Right hindlimb (tissue), 1 donor: ENCODE results near the gene GOSR2.
A peak's percentile ranks its signal among the peaks of the same experiment; 100 is the strongest.

Experiments used
- DNase-seq: peaks from one replicate; pipeline ENCODE4 v3.0.0-alpha.2; 2018

GOSR2 gene

GRCh38 chr17:46922804-46923635 lies at the start of gene GOSR2:
TSS of gene GOSR2 (plus strand) at chr17:46923160. CDS start at chr17:46923193, 33 bp downstream.
- peak; percentile 96 for DNase-seq

DNA sequence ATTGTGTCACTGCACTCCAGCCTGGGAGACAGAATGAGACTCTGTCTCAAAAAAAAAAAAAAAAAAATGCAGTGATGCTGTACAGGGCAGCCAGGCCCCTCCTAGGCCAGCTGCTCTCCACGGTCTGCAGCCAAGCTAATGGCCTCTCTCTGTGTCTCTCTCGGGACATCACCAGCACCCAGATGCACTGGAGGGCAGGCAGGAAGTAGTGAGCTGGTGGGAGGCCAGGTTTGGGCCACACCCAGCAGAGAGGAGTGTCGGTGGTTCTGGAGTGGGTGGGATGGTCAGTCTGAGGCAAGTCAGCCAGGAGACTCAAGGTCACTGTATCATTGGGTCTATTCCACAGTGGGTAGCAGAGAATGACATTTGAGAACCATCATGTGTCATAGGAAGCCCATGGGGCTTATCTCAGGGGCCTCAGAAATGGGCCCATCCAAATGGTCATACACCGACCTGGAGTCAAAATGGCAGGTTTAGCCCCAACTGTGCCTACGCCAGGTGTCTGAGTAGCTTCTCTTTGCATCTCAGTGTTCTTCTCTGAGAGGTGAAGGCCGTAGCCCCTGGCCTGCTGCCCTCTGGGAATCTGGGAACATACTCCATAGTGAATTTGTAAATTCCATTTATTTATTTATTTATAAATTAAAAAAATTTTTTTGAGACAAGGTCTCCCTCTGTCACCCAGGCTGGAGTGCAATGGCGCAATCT lies 48.9 kb upstream of the GOSR2 start:
- no peak for DNase-seq

DNA sequence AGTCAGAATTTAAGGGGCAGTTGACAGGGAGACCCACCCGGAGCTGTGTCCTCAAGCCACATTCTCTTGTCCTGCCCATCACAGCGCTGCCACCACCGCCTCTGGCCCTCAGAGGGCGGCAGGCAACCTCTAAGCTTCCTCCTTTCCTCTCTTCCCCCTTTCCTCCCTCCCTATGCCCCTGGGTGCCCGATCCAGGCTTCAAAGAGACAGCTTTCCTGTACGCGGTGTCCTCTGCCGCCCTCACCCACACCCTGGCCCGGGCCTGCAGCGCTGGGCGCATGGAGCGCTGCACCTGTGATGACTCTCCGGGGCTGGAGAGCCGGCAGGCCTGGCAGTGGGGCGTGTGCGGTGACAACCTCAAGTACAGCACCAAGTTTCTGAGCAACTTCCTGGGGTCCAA lies 48.1 kb upstream of the GOSR2 start:
- DNase-seq, result no peak

GRCh38 chr17:46875849-46876352 lies 47.1 kb upstream of the GOSR2 start:
- DNase-seq, result no peak

- DNase-seq, result no peak
Observed at GRCh38 chr17:46876353-46876887, 46.5 kb upstream of the GOSR2 start.

DNA sequence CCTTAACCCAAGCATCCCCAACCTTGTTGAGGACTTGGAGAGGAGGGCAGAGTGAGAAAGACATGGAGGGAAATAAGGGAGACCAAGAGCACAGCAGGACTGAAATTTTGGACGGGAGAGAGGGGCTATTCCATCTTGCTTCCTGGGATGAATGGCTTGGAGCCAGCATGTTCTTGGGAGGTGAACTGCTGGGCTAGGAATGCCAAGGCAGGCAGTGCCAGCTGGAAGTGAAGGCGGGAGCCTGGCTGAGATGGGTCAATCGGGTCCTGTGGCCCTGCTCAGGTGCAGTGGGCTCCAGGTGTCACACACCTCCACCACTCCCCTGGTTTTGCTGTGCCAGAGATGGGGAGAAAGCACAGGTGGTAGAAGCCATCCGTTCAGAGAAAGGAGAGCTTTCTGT lies 46.0 kb upstream of the GOSR2 start:
- DNase-seq, result no peak

DNA sequence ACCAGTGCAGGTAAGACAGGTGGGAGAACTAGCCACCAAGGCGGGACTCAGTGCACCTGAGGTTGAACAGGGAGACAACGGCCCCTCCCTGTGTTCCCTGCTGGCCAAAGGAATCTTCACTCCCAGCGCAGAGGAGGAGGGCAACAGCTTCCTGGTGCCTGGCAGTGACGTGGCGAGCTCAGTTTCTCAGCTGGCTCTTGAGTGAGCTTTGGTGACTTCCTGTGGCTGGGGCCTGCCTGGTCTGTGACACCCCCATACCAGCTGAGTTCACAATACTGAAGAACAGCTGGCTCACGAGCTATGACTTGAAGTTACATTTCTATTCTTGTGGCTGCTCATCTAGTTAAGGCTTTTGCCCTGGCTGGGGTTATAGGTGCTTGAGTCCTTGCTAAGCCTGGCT lies 45.5 kb upstream of the GOSR2 start:
- no peak for DNase-seq

GRCh38 chr17:46878055-46878454 lies 44.9 kb upstream of the GOSR2 start:
- DNase-seq, result no peak

GRCh38 chr17:46879101-46879500 lies 43.9 kb upstream of the GOSR2 start:
- no peak for DNase-seq

DNA sequence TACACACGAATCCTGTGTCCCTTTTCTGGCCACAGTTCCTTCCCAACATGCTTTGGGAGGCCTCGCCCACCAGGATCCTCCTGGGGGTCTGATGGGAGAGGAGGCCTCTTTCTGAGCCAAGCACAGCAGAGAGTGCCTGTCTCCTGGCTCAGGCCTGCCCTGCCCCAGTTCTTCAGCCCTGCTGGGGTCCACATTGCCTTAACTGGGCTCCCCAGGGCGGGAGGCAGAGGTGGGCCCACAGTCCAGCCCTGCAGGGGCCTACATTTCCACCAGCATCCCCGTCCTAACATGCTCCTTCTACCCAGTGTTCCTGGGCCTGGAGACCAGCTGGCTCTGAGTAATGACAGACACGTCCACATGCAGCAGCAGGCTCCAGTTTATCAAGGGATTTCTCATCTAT lies 41.9 kb upstream of the GOSR2 start:
- no peak for DNase-seq

DNA sequence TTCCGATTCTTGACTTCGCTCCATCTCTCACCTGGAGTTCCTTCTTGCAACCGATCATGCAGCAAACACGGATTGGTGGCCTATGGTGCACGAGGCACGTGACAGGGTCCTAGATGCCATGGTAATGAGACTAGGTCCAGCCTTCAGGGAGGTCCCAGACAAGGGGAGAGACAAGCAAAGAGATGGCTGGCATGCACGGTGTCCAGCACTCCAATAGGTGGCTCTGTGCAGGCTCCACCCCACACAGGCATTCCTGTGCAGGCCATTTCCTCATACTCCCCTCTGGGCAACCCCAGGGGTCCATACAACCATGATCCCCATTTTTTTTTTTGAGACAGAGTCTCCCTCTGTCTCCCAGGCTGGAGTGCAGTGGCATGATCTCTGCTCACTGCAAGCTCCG lies 40.3 kb upstream of the GOSR2 start:
- DNase-seq, result no peak

DNA sequence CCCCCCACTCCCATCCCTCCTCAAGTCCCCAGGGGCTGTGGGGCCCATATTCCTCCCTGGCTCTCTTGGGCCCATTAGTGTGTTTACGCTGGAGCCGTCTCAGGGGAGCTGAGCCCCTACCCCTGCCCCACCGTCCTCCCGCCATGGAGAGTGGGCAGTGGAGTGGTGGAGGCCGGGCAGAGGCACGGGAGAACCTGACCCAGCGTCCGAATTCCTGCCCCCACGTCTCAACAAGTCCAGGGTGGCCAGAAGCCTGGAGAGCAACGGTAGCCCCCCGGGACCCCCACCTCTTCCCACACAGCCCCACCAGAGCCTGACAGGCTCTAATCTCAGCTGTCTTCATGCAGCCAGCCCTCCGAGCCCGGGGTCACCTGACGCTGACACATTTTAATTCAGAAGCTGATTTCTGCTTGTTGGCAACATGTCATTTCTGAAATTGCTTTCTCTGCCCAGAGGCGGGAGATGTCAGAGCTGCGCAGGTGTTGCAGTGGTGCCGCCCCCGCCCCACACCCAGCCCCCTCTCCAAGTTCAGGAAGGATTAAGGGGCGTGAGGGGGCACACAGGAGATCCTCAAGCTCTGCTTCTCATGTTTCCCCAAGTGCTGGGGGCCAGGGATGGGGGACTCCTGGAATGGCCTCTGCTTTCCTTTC lies 39.0 kb upstream of the GOSR2 start:
- peak; percentile 34 for DNase-seq

GRCh38 chr17:46884552-46884951 lies 38.4 kb upstream of the GOSR2 start:
- DNase-seq, result no peak

DNA sequence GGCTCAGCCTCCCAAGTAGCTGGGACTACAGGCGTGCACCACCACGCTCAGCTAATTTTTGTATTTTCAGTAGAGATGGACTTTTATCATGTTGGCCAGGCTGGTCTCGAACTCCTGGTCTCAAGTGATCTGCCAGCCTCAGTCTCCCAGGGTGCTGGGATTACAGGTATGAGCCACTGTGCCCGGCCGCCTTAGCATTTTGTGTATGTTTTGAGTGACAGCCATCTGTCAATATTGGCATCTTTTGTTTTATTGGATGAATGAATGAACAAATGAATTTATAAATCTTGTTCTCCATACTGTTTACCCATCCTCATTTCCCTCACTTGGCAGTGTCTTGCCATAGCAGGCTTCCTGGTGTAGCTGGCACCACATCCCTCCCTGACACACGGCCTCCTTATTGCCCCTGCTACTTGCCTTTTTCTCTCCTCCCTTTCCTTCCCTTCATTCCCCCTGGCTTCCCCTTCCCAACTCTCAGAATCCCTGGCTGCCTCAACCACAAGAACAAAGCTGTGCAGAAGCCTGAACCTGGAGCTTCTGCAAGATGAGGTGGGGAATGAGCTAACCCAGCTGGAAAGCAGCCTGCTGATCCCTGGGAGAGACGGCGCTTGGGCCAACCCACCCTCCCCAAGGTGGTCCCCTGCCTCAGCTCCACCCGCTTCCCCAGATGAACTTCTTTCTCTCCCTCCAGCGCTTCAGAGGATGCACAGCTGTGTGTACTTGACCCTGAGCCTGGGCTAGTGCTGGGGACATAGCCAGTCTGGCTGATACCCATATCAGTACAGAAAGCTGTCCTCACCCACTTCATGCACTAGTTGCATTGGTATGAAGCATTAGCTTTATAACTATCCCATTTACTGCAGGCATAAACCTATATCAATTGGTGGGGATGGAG lies 37.3 kb upstream of the GOSR2 start:
- no peak for DNase-seq

GRCh38 chr17:46886310-46886663 lies 36.7 kb upstream of the GOSR2 start:
- DNase-seq, result no peak

DNA sequence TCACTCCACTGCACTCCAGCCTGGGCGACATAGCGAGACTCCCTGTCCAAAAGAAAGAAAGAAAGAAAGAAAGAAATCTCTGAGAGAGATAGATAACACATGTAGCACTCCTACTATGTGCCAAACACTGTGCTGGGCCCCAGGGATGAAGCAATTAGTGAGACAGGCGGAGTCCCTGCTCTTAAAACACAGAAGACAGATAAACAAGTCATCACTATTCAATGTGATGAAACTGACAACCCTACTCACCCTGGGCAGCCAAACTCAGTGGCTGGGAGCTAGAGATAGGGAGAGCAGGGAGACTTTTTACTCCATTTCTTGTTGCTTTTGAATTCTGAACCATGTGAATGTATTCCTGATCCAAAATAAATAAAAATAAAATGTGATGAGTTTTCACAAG lies 35.2 kb upstream of the GOSR2 start:
- DNase-seq, result no peak

GRCh38 chr17:46888727-46889126 lies 34.2 kb upstream of the GOSR2 start:
- DNase-seq, result no peak

GRCh38 chr17:46889519-46889918 lies 33.4 kb upstream of the GOSR2 start:
- DNase-seq, result no peak

GRCh38 chr17:46889992-46890564 lies 32.9 kb upstream of the GOSR2 start:
- DNase-seq, result no peak

DNA sequence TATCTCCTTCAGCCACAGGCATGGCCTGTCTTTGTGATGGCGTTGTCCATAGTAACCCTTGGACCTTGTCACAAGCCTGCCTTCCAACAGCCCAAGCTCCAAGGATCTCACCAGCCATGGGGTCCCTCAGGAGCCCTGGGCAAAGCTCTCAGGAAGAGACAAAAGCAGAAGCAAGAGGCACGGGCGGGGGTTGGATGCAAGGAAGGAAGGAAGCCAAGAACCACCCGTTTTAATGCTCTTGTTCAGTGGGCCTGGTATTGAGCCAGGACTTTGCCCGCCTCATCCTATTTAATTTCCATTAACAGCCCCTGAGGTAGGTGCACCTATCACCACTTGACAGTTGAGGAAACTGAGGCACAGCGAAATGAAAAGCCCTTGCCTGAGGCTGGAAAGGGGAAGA lies 32.3 kb upstream of the GOSR2 start:
- no peak for DNase-seq

DNA sequence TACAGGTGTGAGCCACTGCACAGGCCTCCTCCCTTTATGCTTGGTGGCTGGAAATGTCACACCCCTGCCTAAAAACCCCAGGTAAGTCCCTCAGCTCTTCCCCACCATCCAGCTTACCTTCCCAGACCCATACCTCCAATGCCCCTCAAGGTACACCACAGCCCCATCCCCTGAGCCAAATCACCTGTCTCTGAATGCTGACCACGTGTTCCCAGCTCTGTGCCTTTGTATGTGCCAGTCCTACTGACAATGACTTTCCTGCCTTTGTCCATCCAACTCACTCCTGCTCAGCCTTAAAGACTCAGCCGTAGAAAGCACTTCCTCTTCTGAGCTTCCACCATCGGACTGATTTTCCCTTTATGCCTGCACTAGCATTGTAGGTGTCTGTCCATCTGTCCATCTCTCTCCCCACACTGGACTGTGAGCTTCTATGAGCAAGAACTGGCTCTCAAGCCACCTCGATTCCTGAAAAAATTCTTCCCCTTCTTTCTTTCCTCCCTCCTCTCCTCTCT lies 30.7 kb upstream of the GOSR2 start:
- DNase-seq, result no peak

DNA sequence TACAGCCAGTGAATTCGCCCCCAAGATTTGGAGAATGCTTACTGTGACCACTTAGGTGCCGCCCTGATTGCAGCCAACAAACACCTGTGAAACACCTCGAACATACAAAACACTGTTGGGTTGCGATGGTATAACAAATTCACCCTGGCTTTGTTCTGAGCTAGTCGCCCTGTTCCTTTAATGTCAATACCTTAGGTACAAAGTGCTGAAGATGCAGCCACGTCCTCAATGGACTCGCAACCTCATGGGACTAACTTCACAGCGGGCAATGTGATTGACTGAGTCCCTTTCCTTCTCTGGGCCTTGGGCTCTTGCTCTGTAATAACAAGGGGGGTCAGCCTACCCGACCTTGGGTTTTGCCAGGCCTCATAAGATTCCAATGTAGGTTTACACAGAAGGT lies 28.9 kb upstream of the GOSR2 start:
- no peak for DNase-seq
